SU-DHL-6 (cell line): ENCODE measurements around the gene SPINT4.
"Not testable (repeated sequence)": the region's sequence is repeated elsewhere in the genome, so short reads cannot be mapped to it uniquely, and the experiment has no call there.

Experiments
- CTCF ChIP-seq: fragments of 200-600 bp; sonication (generic); IDR thresholded peaks from one replicate; pipeline ENCODE4 v1.5.1; 2017; ENCODE audit warnings: antibody characterized with exemption, mild to moderate bottlenecking, low read length, moderate library complexity; ENCODE audit not compliant: insufficient read depth, poor library complexity, severe bottlenecking
- EZH2phosphoT487 ChIP-seq: fragments of 200-600 bp; sonication (generic), shearing (Covaris generic); conservative IDR thresholded peaks from 2 replicates; pipeline ENCODE4 v1.6.1; 2018; ENCODE audit warnings: mild to moderate bottlenecking, antibody characterized with exemption, low read length, moderate library complexity, mixed read lengths

- TF ChIP-seq CTCF, EZH2phosphoT487: not testable (repeated sequence)
Measured at GRCh38 chr20:45716141-45716688, 5.9 kb upstream of the SPINT4 start.
